ENCODE measurements around the gene TMEM184A. TPM values are rescaled to one million over a fixed set of nuclear protein-coding genes. Genes with fewer than 3 reads are reported as not detected.

Gene TMEM184A
- total RNA-seq, 2 donors from 2014 or later = 1.5 TPM; not detected in 1

GRCh38 chr7:1501487-1502270, 54.3 kb downstream of the TMEM184A start:
- peaks cover 49% of the 10 kb centered on the region for H3K36me3 ChIP-seq
- H3K4me1 ChIP-seq (ENCODE audit: control insufficient read depth in 1 of 2, low read depth in 2 of 2) = peaks cover 12 to 16% of the 10 kb centered on the region in 2 donors
- ATAC-seq (ENCODE audit: insufficient number of reproducible peaks, low FRiP score, low read depth) (no peak), DNase-seq (ENCODE audit: low spot score) (no peak)
- no peak overlapping the region for H3K4me3 ChIP-seq
- H3K9me3 ChIP-seq = no peaks in the 10 kb centered on the region
- no peak for TF ChIP-seq CTCF (IDR thresholded peaks at IDR 0.05)
- no peaks in the 10 kb centered on the region for H3K27me3 ChIP-seq (replicated peaks; ENCODE audit: insufficient read depth)
- H3K27ac ChIP-seq = no peak overlapping the region

GRCh38 chr7:1500064-1500807, 55.8 kb downstream of the TMEM184A start:
- no peak for TF ChIP-seq CTCF (IDR thresholded peaks at IDR 0.05)
- H3K4me3 ChIP-seq = no peak overlapping the region
- DNase-seq (ENCODE audit: low spot score) (no peak), ATAC-seq (ENCODE audit: insufficient number of reproducible peaks, low FRiP score, low read depth) (no peak)
- H3K27ac ChIP-seq = no peak overlapping the region
- H3K4me1 ChIP-seq (ENCODE audit: control insufficient read depth in 1 of 2, low read depth in 2 of 2) = peaks cover 12 to 15% of the 10 kb centered on the region in 2 donors
- H3K9me3 ChIP-seq = no peaks in the 10 kb centered on the region
- H3K36me3 ChIP-seq = peaks cover 59% of the 10 kb centered on the region
- H3K27me3 ChIP-seq (replicated peaks; ENCODE audit: insufficient read depth) = no peaks in the 10 kb centered on the region

GRCh38 chr7:1499367-1500029, 56.5 kb downstream of the TMEM184A start:
- H3K4me3 ChIP-seq = no peak overlapping the region
- H3K4me1 ChIP-seq (ENCODE audit: control insufficient read depth in 1 of 2, low read depth in 2 of 2) = peaks cover 12 to 15% of the 10 kb centered on the region in 2 donors
- DNase-seq (ENCODE audit: low spot score) (no peak), ATAC-seq (ENCODE audit: insufficient number of reproducible peaks, low FRiP score, low read depth) (no peak)
- peaks cover 66% of the 10 kb centered on the region for H3K36me3 ChIP-seq
- no peaks in the 10 kb centered on the region for H3K9me3 ChIP-seq
- no peak for TF ChIP-seq CTCF (IDR thresholded peaks at IDR 0.05)
- no peak overlapping the region for H3K27ac ChIP-seq
- no peaks in the 10 kb centered on the region for H3K27me3 ChIP-seq (replicated peaks; ENCODE audit: insufficient read depth)

GRCh38 chr7:1498370-1499305, 57.4 kb downstream of the TMEM184A start:
- no peaks in the 10 kb centered on the region for H3K27me3 ChIP-seq (replicated peaks; ENCODE audit: insufficient read depth)
- H3K9me3 ChIP-seq = no peaks in the 10 kb centered on the region
- H3K4me3 ChIP-seq = no peak overlapping the region
- H3K36me3 ChIP-seq = peaks cover 73% of the 10 kb centered on the region
- TF ChIP-seq CTCF (IDR thresholded peaks at IDR 0.05) = no peak
- no peak for DNase-seq (ENCODE audit: low spot score)
- H3K4me1 ChIP-seq (ENCODE audit: control insufficient read depth in 1 of 2, low read depth in 2 of 2) = peaks cover 12 to 14% of the 10 kb centered on the region in 2 donors
- no peak for ATAC-seq (ENCODE audit: insufficient number of reproducible peaks, low FRiP score, low read depth)
- no peak overlapping the region for H3K27ac ChIP-seq

All from thoracic aorta (tissue), 2 donors.